Sigmoid colon (tissue), 4 donors: ENCODE results near the gene TSPAN32.

ENCODE experiments used
- POLR2AphosphoS5 ChIP-seq, 4 donors: sonication (generic); formaldehyde crosslinking; IDR thresholded peaks; one replicate each; pipeline ENCODE4 v1.6.1; 2017; ENCODE audit warnings: antibody characterized with exemption in 4 of 4
- TF ChIP-seq, protein P1 (sequence below), 4 experiments: fragments of 450-650 bp in 3 of 4; fragments of 200-600 bp in 1 of 4; IDR thresholded peaks; one replicate each; pipeline ENCODE4 v1.5.1; 2016 to 2019; ENCODE audit warnings: antibody characterized with exemption in 4 of 4, mild to moderate bottlenecking in 3 of 4, moderate library complexity in 2 of 4

DNA sequence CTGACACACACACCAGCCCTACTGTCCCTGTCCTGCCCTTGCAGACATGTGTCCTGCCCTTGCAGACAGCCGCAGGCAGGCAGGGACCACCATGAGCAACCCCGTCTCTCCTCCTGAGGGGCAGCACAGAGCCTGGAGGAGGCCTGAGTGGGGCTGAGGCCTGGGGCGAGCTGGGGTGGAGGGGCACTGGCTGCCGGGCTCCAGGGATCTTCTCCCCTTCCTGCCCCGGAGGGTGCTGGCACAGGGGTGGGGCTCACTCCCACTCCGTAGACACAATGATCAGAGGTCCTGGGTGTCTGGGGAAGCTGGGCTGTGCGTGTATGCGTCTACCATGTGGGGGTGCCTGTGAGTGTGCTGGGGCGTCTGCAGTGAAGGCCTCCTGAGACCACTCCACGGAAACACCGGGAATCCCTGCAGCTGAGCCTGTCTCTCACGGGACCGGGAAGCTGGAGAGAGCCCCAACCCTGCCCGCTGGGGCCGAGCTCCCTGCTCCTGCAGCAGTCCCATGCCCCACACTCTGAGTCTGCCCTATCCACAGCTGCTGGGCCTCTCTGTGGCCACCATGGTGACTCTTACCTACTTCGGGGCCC lies 588 bp downstream of the TSPAN32 start:
- TF ChIP-seq, protein P1, sequence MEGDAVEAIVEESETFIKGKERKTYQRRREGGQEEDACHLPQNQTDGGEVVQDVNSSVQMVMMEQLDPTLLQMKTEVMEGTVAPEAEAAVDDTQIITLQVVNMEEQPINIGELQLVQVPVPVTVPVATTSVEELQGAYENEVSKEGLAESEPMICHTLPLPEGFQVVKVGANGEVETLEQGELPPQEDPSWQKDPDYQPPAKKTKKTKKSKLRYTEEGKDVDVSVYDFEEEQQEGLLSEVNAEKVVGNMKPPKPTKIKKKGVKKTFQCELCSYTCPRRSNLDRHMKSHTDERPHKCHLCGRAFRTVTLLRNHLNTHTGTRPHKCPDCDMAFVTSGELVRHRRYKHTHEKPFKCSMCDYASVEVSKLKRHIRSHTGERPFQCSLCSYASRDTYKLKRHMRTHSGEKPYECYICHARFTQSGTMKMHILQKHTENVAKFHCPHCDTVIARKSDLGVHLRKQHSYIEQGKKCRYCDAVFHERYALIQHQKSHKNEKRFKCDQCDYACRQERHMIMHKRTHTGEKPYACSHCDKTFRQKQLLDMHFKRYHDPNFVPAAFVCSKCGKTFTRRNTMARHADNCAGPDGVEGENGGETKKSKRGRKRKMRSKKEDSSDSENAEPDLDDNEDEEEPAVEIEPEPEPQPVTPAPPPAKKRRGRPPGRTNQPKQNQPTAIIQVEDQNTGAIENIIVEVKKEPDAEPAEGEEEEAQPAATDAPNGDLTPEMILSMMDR (IDR thresholded peaks at IDR 0.05), result no peak
- no peak for TF ChIP-seq POLR2AphosphoS5 (IDR thresholded peaks at IDR 0.05)
